Stimulated activated naive B cell treated with anti-CD40 and anti-IgM and Interleukin-4, amounts not matched to agents 10 μg/mL and 1 μg/mL and 100 μg/mL, for 72 hours (primary cell): ENCODE results near the gene DBH.

Experiments
- ATAC-seq, 2 donors: fragments of 150-1000 bp; cut with Tn5 transposase; replicated peaks; 2 replicates each; pipeline ENCODE4 v1.10.0; 2021; ENCODE audit warnings: moderate library complexity in 1 of 2
- DNase-seq: peaks from one replicate; pipeline ENCODE4 v3.0.0; 2021
- H3K27ac Mint-ChIP-seq: one replicate; pipeline ENCODE4 v1.8.0; 2022; ENCODE audit warnings: mild to moderate bottlenecking, mixed read lengths
- H3K27me3 Mint-ChIP-seq, 2 donors: one replicate each; pipeline ENCODE4 v1.8.0; 2022; ENCODE audit warnings: mixed read lengths in 2 of 2
- H3K36me3 Mint-ChIP-seq, 2 donors: one replicate each; pipeline ENCODE4 v1.8.0; 2022; ENCODE audit warnings: mixed read lengths in 2 of 2, mild to moderate bottlenecking in 1 of 2
- H3K4me1 Mint-ChIP-seq, 2 donors: one replicate each; pipeline ENCODE4 v1.8.0; 2022; ENCODE audit warnings: mixed read lengths in 2 of 2, mild to moderate bottlenecking in 1 of 2
- H3K4me3 Mint-ChIP-seq, 2 donors: one replicate each; pipeline ENCODE4 v1.8.0; 2022; ENCODE audit warnings: mild to moderate bottlenecking in 2 of 2, mixed read lengths in 2 of 2, moderate library complexity in 1 of 2
- H3K9me3 Mint-ChIP-seq, 2 donors: one replicate each; pipeline ENCODE4 v1.8.0; 2022; ENCODE audit warnings: mixed read lengths in 2 of 2, mild to moderate bottlenecking in 1 of 2

Gene DBH

GRCh38 chr9:133598978-133599377, 37.2 kb upstream of the DBH start:
- no peak for DNase-seq
- peaks cover 23 to 27% of the 10 kb centered on the region in 2 donors for H3K27me3 Mint-ChIP-seq
- no peak overlapping the region for H3K4me3 Mint-ChIP-seq
- H3K36me3 Mint-ChIP-seq = peaks cover 6% of the 10 kb centered on the region in 2 donors
- ATAC-seq = no peak
- peaks cover 13 to 16% of the 10 kb centered on the region in 2 donors for H3K9me3 Mint-ChIP-seq
- H3K27ac Mint-ChIP-seq = no peak overlapping the region
- H3K4me1 Mint-ChIP-seq = peaks cover under 1% of the 10 kb centered on the region in 2 donors

- Mint-ChIP-seq H3K9me3 (peaks cover 13 to 16% of the 10 kb centered on the region in 2 donors), H3K27me3 (peaks cover 19 to 28% of the 10 kb centered on the region in 2 donors), H3K36me3 (peaks cover 4 to 6% of the 10 kb centered on the region in 2 donors), H3K4me1 (peaks cover 5 to 7% of the 10 kb centered on the region in 2 donors), H3K4me3 (no peak overlapping the region), H3K27ac (no peak overlapping the region)
- DNase-seq (no peak), ATAC-seq (no peak)
Measured at GRCh38 chr9:133599470-133600173, 36.5 kb upstream of the DBH start.

- Mint-ChIP-seq H3K4me1 (peaks cover 8 to 11% of the 10 kb centered on the region in 2 donors), H3K27me3 (peaks cover 23 to 29% of the 10 kb centered on the region in 2 donors), H3K27ac (no peak overlapping the region), H3K36me3 (peaks cover 4 to 6% of the 10 kb centered on the region in 2 donors), H3K4me3 (no peak overlapping the region), H3K9me3 (peaks cover 13 to 16% of the 10 kb centered on the region in 2 donors)
- no peak for ATAC-seq
- no peak for DNase-seq
Measured at GRCh38 chr9:133600739-133601138, 35.4 kb upstream of the DBH start.

- peaks cover 4 to 6% of the 10 kb centered on the region in 2 donors for H3K36me3 Mint-ChIP-seq
- DNase-seq (no peak), ATAC-seq (no peak)
- no peak overlapping the region for H3K27ac Mint-ChIP-seq
- peaks cover 13% of the 10 kb centered on the region in 2 donors for H3K9me3 Mint-ChIP-seq
- H3K4me3 Mint-ChIP-seq = no peak overlapping the region
- peaks cover 31 to 37% of the 10 kb centered on the region in 2 donors for H3K27me3 Mint-ChIP-seq
- H3K4me1 Mint-ChIP-seq = peaks cover 8 to 11% of the 10 kb centered on the region in 2 donors
Measured at GRCh38 chr9:133601746-133602145, 34.4 kb upstream of the DBH start.

- ATAC-seq (no peak), DNase-seq (no peak)
- Mint-ChIP-seq H3K4me1 (peaks cover 8 to 11% of the 10 kb centered on the region in 2 donors), H3K36me3 (peaks cover 4 to 6% of the 10 kb centered on the region in 2 donors), H3K27me3 (peaks cover 36 to 42% of the 10 kb centered on the region in 2 donors), H3K4me3 (no peak overlapping the region), H3K27ac (no peak overlapping the region), H3K9me3 (peaks cover 8% of the 10 kb centered on the region in 2 donors)
Measured at GRCh38 chr9:133602277-133602676, 33.9 kb upstream of the DBH start.

- no peak overlapping the region for H3K27ac Mint-ChIP-seq
- peaks cover 8 to 11% of the 10 kb centered on the region in 2 donors for H3K4me1 Mint-ChIP-seq
- no peaks in the 10 kb centered on the region for H3K36me3 Mint-ChIP-seq
- H3K9me3 Mint-ChIP-seq = no peaks in the 10 kb centered on the region
- no peak overlapping the region for H3K4me3 Mint-ChIP-seq
- ATAC-seq (no peak), DNase-seq (no peak)
- H3K27me3 Mint-ChIP-seq = peaks cover 44 to 52% of the 10 kb centered on the region in 2 donors
Measured at GRCh38 chr9:133603135-133603927, 32.8 kb upstream of the DBH start.

- ATAC-seq (peak; percentile 68 to 73), DNase-seq (no peak)
- no peaks in the 10 kb centered on the region for H3K36me3 Mint-ChIP-seq
- peaks cover 8 to 11% of the 10 kb centered on the region in 2 donors for H3K4me1 Mint-ChIP-seq
- H3K27me3 Mint-ChIP-seq = peaks cover 47 to 57% of the 10 kb centered on the region in 2 donors
- H3K4me3 Mint-ChIP-seq = no peak overlapping the region
- H3K9me3 Mint-ChIP-seq = no peaks in the 10 kb centered on the region
- H3K27ac Mint-ChIP-seq = no peak overlapping the region
Measured at GRCh38 chr9:133604214-133604613, 31.9 kb upstream of the DBH start.

GRCh38 chr9:133604856-133605255, 31.3 kb upstream of the DBH start:
- Mint-ChIP-seq H3K4me1 (peaks cover 8 to 11% of the 10 kb centered on the region in 2 donors), H3K27ac (no peak overlapping the region), H3K4me3 (no peak overlapping the region), H3K27me3 (peaks cover 52 to 62% of the 10 kb centered on the region in 2 donors), H3K9me3 (no peaks in the 10 kb centered on the region), H3K36me3 (peaks cover 0 to 2% of the 10 kb centered on the region in 2 donors)
- DNase-seq (no peak), ATAC-seq (no peak)

- H3K4me3 Mint-ChIP-seq = no peak overlapping the region
- H3K27me3 Mint-ChIP-seq = peaks cover 58 to 68% of the 10 kb centered on the region in 2 donors
- ATAC-seq (no peak), DNase-seq (no peak)
- H3K36me3 Mint-ChIP-seq = peaks cover 0 to 2% of the 10 kb centered on the region in 2 donors
- H3K9me3 Mint-ChIP-seq = no peaks in the 10 kb centered on the region
- H3K4me1 Mint-ChIP-seq = peaks cover 8 to 11% of the 10 kb centered on the region in 2 donors
- H3K27ac Mint-ChIP-seq = no peak overlapping the region
Measured at GRCh38 chr9:133605446-133605845, 30.7 kb upstream of the DBH start.

- Mint-ChIP-seq H3K9me3 (no peaks in the 10 kb centered on the region), H3K27me3 (peaks cover 62 to 74% of the 10 kb centered on the region in 2 donors), H3K36me3 (peaks cover 0 to 2% of the 10 kb centered on the region in 2 donors), H3K4me1 (peaks cover 8 to 11% of the 10 kb centered on the region in 2 donors), H3K27ac (no peak overlapping the region), H3K4me3 (no peak overlapping the region)
- ATAC-seq = no peak
- no peak for DNase-seq
Measured at GRCh38 chr9:133605856-133606707, 30.1 kb upstream of the DBH start.

- Mint-ChIP-seq H3K36me3 (peaks cover 0 to 2% of the 10 kb centered on the region in 2 donors), H3K4me3 (no peak overlapping the region), H3K27ac (no peak overlapping the region), H3K9me3 (no peaks in the 10 kb centered on the region), H3K4me1 (peaks cover 8 to 11% of the 10 kb centered on the region in 2 donors), H3K27me3 (peaks cover 65 to 80% of the 10 kb centered on the region in 2 donors)
- no peak for DNase-seq
- ATAC-seq = no peak
Measured at GRCh38 chr9:133606708-133607025, 29.5 kb upstream of the DBH start.

GRCh38 chr9:133607381-133607780, 28.8 kb upstream of the DBH start:
- no peak for ATAC-seq
- H3K27me3 Mint-ChIP-seq = peaks cover 65 to 82% of the 10 kb centered on the region in 2 donors
- DNase-seq = no peak
- H3K9me3 Mint-ChIP-seq = no peaks in the 10 kb centered on the region
- H3K4me3 Mint-ChIP-seq = no peak overlapping the region
- peaks cover 0 to 2% of the 10 kb centered on the region in 2 donors for H3K36me3 Mint-ChIP-seq
- H3K4me1 Mint-ChIP-seq = peaks cover 8 to 11% of the 10 kb centered on the region in 2 donors
- H3K27ac Mint-ChIP-seq = no peak overlapping the region

GRCh38 chr9:133607976-133608375, 28.2 kb upstream of the DBH start:
- no peak overlapping the region for H3K4me3 Mint-ChIP-seq
- DNase-seq (no peak), ATAC-seq (no peak)
- peaks cover 65 to 86% of the 10 kb centered on the region in 2 donors for H3K27me3 Mint-ChIP-seq
- no peak overlapping the region for H3K27ac Mint-ChIP-seq
- peaks cover 0 to 2% of the 10 kb centered on the region in 2 donors for H3K36me3 Mint-ChIP-seq
- H3K9me3 Mint-ChIP-seq = no peaks in the 10 kb centered on the region
- peaks cover 8 to 11% of the 10 kb centered on the region in 2 donors for H3K4me1 Mint-ChIP-seq

- Mint-ChIP-seq H3K36me3 (peaks cover 0 to 2% of the 10 kb centered on the region in 2 donors), H3K4me3 (no peak overlapping the region), H3K27me3 (peaks cover 65 to 87% of the 10 kb centered on the region in 2 donors), H3K4me1 (peaks cover 8 to 11% of the 10 kb centered on the region in 2 donors), H3K27ac (no peak overlapping the region), H3K9me3 (no peaks in the 10 kb centered on the region)
- no peak for DNase-seq
- ATAC-seq = no peak
Measured at GRCh38 chr9:133608382-133608781, 27.8 kb upstream of the DBH start.
